OCI-LY7 (cell line): ENCODE data around the gene SECTM1. TPM values are rescaled to one million over a fixed set of nuclear protein-coding genes. Genes with fewer than 3 reads are reported as not detected.

Experiments
- BruUV-seq: library from RNA; stranded (reverse); fragments of 400-500 nt; replicated peaks from 2 replicates; lab custom pipeline; 2021; lab: Mats Ljungman, UMichigan
- CTCF ChIA-PET: fragments of 300-600 bp; sonication (Branson Sonifier 250); formaldehyde crosslinking; loops from one replicate; lab custom pipeline; 2022; ENCODE audit warnings: antibody characterized with exemption; ENCODE audit not compliant: unreplicated experiment; lab: Charles Lee
- POLR2A ChIA-PET: fragments of 300-600 bp; sonication (Branson Sonifier 250); formaldehyde crosslinking; loops from one replicate; lab custom pipeline; 2022; ENCODE audit warnings: antibody characterized with exemption; lab: Charles Lee
- DNase-seq: peaks from one replicate; pipeline ENCODE4 v3.0.0-alpha.2; 2015; ENCODE audit warnings: low spot score
- H2AFZ ChIP-seq: fragments of 200-600 bp; sonication (generic), shearing (Covaris generic); 2 replicates; pipeline ENCODE4 v1.6.1; 2014; ENCODE audit warnings: mild to moderate bottlenecking, antibody characterized with exemption, low read length, moderate library complexity
- H3K27ac ChIP-seq: fragments of 200-600 bp; sonication (generic); 2 replicates; pipeline ENCODE4 v1.5.1; 2014; ENCODE audit warnings: mixed run types, low read depth, mild to moderate bottlenecking, moderate library complexity, low read length, inconsistent platforms; ENCODE audit not compliant: poor library complexity, severe bottlenecking
- H3K36me3 ChIP-seq: fragments of 200-600 bp; sonication (generic); 2 replicates; pipeline ENCODE4 v1.6.1; 2014; ENCODE audit warnings: mild to moderate bottlenecking, antibody characterized with exemption, low read length, moderate library complexity, mixed read lengths; ENCODE audit not compliant: insufficient read depth
- H3K4me1 ChIP-seq: fragments of 200-600 bp; sonication (generic); 2 replicates; pipeline ENCODE4 v1.5.1; 2014; ENCODE audit warnings: mild to moderate bottlenecking, low read length; ENCODE audit not compliant: insufficient read depth, poor library complexity, severe bottlenecking
- H3K4me2 ChIP-seq: fragments of 200-600 bp; sonication (generic); 2 replicates; pipeline ENCODE4 v1.6.1; 2014; ENCODE audit warnings: mild to moderate bottlenecking, low read length
- H3K4me3 ChIP-seq: fragments of 200-600 bp; sonication (generic); 2 replicates; pipeline ENCODE4 v1.5.1; 2014; ENCODE audit warnings: mild to moderate bottlenecking, low read depth, low read length; ENCODE audit not compliant: poor library complexity, severe bottlenecking
- H3K79me2 ChIP-seq: fragments of 200-600 bp; sonication (generic); 2 replicates; pipeline ENCODE4 v1.6.1; 2016; ENCODE audit warnings: low read depth, mild to moderate bottlenecking, low read length, moderate library complexity, mixed read lengths; ENCODE audit not compliant: insufficient read depth
- H3K9me2 ChIP-seq: fragments of 200-600 bp; sonication (generic); 2 replicates; pipeline ENCODE4 v1.6.1; 2016; ENCODE audit warnings: mild to moderate bottlenecking, low read length, mixed read lengths; ENCODE audit not compliant: insufficient read depth
- H3K9me3 ChIP-seq: fragments of 200-600 bp; sonication (generic); 2 replicates; pipeline ENCODE4 v1.6.1; 2014; ENCODE audit warnings: mild to moderate bottlenecking, mixed run types, low read length, mixed read lengths
- H4K20me1 ChIP-seq: fragments of 200-600 bp; sonication (generic); 2 replicates; pipeline ENCODE4 v1.6.1; 2014; ENCODE audit warnings: mild to moderate bottlenecking, antibody characterized with exemption, low read length, moderate library complexity, mixed read lengths; ENCODE audit not compliant: insufficient read depth
- EZH2phosphoT487 ChIP-seq: fragments of 200-600 bp; sonication (generic); IDR thresholded peaks from 2 replicates; pipeline ENCODE4 v1.6.1; 2018; ENCODE audit warnings: low read depth, borderline replicate concordance, mild to moderate bottlenecking, mixed run types, antibody characterized with exemption, low read length, moderate library complexity, mixed read lengths
- intact Hi-C: fragments of 100-400 bp; cut with micrococcal nuclease; formaldehyde crosslinking; loops from one replicate; pipeline ENCODE4 v1.10.0; 2022; ENCODE audit not compliant: unreplicated experiment
- total RNA-seq, 2 experiments: library from RNA; depleted of rRNA in 1 of 2; stranded (reverse); fragments of >200 nt in 1 of 2; shearing (Covaris generic) in 1 of 2; gene quantifications; 2 replicates each; pipeline ENCODE4 v1.2.3, GENCODE V29; 2014 to 2022
- TF ChIP-seq, protein P1 (sequence below): fragments of 200-600 bp; sonication (generic); conservative IDR thresholded peaks from 2 replicates; pipeline ENCODE4 v1.5.1; 2014; ENCODE audit warnings: mild to moderate bottlenecking, antibody characterized with exemption, low read length, moderate library complexity, mixed read lengths

SECTM1 gene
- total RNA-seq, 2 experiments from 2014 or later = not detected

- ChIA-PET CTCF (no interaction called here), POLR2A (no interaction called here)
- H3K36me3 ChIP-seq = no peaks in the 10 kb centered on the region
- no peak overlapping the region for H3K4me2 ChIP-seq
- no peak overlapping the region for H2AFZ ChIP-seq
- H3K27ac ChIP-seq = no peak overlapping the region
- intact Hi-C loops = no loop called here
- H3K9me3 ChIP-seq = no peaks in the 10 kb centered on the region
- H3K4me3 ChIP-seq = no peak overlapping the region
- H4K20me1 ChIP-seq = no peaks in the 10 kb centered on the region
- no peak for TF ChIP-seq EZH2phosphoT487
- TF ChIP-seq, protein P1, sequence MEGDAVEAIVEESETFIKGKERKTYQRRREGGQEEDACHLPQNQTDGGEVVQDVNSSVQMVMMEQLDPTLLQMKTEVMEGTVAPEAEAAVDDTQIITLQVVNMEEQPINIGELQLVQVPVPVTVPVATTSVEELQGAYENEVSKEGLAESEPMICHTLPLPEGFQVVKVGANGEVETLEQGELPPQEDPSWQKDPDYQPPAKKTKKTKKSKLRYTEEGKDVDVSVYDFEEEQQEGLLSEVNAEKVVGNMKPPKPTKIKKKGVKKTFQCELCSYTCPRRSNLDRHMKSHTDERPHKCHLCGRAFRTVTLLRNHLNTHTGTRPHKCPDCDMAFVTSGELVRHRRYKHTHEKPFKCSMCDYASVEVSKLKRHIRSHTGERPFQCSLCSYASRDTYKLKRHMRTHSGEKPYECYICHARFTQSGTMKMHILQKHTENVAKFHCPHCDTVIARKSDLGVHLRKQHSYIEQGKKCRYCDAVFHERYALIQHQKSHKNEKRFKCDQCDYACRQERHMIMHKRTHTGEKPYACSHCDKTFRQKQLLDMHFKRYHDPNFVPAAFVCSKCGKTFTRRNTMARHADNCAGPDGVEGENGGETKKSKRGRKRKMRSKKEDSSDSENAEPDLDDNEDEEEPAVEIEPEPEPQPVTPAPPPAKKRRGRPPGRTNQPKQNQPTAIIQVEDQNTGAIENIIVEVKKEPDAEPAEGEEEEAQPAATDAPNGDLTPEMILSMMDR = no peak
- H3K79me2 ChIP-seq = no peaks in the 10 kb centered on the region
- H3K4me1 ChIP-seq = peaks cover 20% of the 10 kb centered on the region
- DNase-seq = peak; percentile 63
- H3K9me2 ChIP-seq = no peaks in the 10 kb centered on the region
- no TSS peak for BruUV-seq
Measured at GRCh38 chr17:82330322-82331239, 3.0 kb downstream of the SECTM1 start.

- Histone ChIP-seq H3K36me3 (no peaks in the 10 kb centered on the region), H2AFZ (no peak overlapping the region), H3K4me3 (no peak overlapping the region), H3K27ac (no peak overlapping the region), H3K9me3 (no peaks in the 10 kb centered on the region), H4K20me1 (no peaks in the 10 kb centered on the region), H3K9me2 (no peaks in the 10 kb centered on the region), H3K4me1 (peaks cover 14% of the 10 kb centered on the region), H3K79me2 (no peaks in the 10 kb centered on the region), H3K4me2 (no peak overlapping the region)
- no peak for DNase-seq
- BruUV-seq = no TSS peak
- intact Hi-C loops = no loop called here
- CTCF ChIA-PET = no interaction called here
- TF ChIP-seq, protein P1 = no peak
- TF ChIP-seq EZH2phosphoT487 = no peak
- POLR2A ChIA-PET = no interaction called here
Measured at GRCh38 chr17:82329683-82330321, 3.8 kb downstream of the SECTM1 start.

DNA sequence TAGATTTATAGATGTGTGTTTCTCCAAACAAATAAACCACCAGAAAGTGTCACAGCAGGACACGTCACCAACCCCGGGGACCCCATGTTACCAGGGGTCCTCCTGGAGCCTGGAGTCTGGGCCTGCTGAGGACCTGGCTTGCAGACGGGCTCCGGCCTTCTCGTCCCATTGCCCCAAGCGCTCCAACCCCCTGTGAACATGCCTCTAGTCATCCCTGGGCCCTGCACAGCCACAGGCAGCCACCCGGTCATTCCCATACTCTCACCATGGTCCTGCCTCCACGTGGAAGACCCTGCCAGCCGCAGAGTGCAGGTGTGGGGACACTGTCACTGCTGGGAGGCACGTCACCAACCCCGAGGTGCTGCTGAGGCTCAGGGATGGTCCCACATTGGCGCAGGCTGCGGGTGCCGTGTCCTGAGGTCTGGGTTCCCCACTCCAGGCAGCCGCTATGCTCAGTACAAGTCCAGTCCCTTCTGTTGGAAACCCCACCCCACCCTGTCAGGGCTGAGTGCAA lies 4.5 kb downstream of the SECTM1 start:
- intact Hi-C loops = no loop called here
- POLR2A ChIA-PET = no interaction called here

More for the DNA sequence above, 4.5 kb downstream of the SECTM1 start:
- Histone ChIP-seq H3K9me3 (no peaks in the 10 kb centered on the region), H3K4me1 (peaks cover 6% of the 10 kb centered on the region), H3K4me2 (no peak overlapping the region), H3K79me2 (no peaks in the 10 kb centered on the region), H4K20me1 (no peaks in the 10 kb centered on the region), H3K36me3 (no peaks in the 10 kb centered on the region), H2AFZ (no peak overlapping the region), H3K27ac (no peak overlapping the region), H3K4me3 (no peak overlapping the region), H3K9me2 (no peaks in the 10 kb centered on the region)
- TF ChIP-seq, protein P1 = no peak
- TF ChIP-seq EZH2phosphoT487 = no peak
- no TSS peak for BruUV-seq
- CTCF ChIA-PET = no interaction called here
- DNase-seq = no peak
